A549 (cell line): ENCODE measurements around the gene SLC18A3. TPM values are rescaled to one million over a fixed set of nuclear protein-coding genes. Genes with fewer than 3 reads are reported as not detected.

Experiments used
- ATAC-seq, 2 experiments: fragments of 200-7000 bp in 1 of 2; fragments of >200 bp in 1 of 2; cut with Nextera tagmentation in 1 of 2; cut with Tn5 transposase in 1 of 2; 3 replicates each; pipeline versions ENCODE4 v1.8.0 to v1.9.1; 2018 to 2020; ENCODE audit warnings: mild to moderate bottlenecking in 1 of 2, moderate library complexity in 1 of 2
- CTCF ChIA-PET: fragments of 300-600 bp; sonication (Branson Sonifier 250); formaldehyde crosslinking; extraction: SDS; loops from one replicate; lab custom pipeline; 2021; ENCODE audit warnings: antibody characterized with exemption, inconsistent platforms; lab: Yijun Ruan, JAX
- POLR2A ChIA-PET: fragments of 350-600 bp; formaldehyde crosslinking; extraction: SDS; loops from one replicate; lab custom pipeline; 2021; ENCODE audit warnings: antibody characterized with exemption, inconsistent platforms; lab: Yijun Ruan, JAX
- DNase-seq, 2 experiments: peaks; one replicate each; pipeline versions ENCODE4 v3.0.0 to v3.0.0-alpha.2; 2011 to 2016; ENCODE audit warnings: low read depth in 1 of 2, low spot score in 1 of 2
- FAIRE-seq: peaks from 2 replicates; lab custom pipeline; 2011; peaks lifted over from hg19 to GRCh38; lab: Jason Lieb, UNC
- H3K27ac ChIP-seq, 2 experiments: fragments of >200 bp; sonication (Bioruptor Twin); formaldehyde crosslinking; 3 replicates each; pipeline ENCODE4 v1.5.1; 2016 to 2017
- H3K4me1 ChIP-seq: fragments of >200 bp; sonication (Bioruptor Twin); formaldehyde crosslinking; 3 replicates; pipeline ENCODE4 v1.6.1; 2016
- H3K4me2 ChIP-seq: fragments of >200 bp; sonication (Bioruptor Twin); formaldehyde crosslinking; 3 replicates; pipeline ENCODE4 v1.6.1; 2016
- H3K4me3 ChIP-seq: fragments of >200 bp; sonication (Bioruptor Twin); formaldehyde crosslinking; 3 replicates; pipeline ENCODE4 v1.5.1; 2016
- H3K9me3 ChIP-seq: fragments of >200 bp; sonication (Bioruptor Twin); formaldehyde crosslinking; 3 replicates; pipeline ENCODE4 v1.6.1; 2016
- BHLHE40 ChIP-seq: IDR thresholded peaks from 2 replicates; pipeline ENCODE4 v1.6.1; 2012; ENCODE audit warnings: low read depth, low read length, inconsistent platforms
- EHF ChIP-seq: fragments of 250-450 bp; sonication (Bioruptor Pico); IDR thresholded peaks from 2 replicates; pipeline ENCODE4 v1.5.0; 2020; ENCODE audit warnings: mild to moderate bottlenecking
- EHMT2 ChIP-seq: fragments of 200-600 bp; sonication (generic); IDR thresholded peaks from 2 replicates; pipeline ENCODE4 v1.6.1; 2016; ENCODE audit warnings: antibody characterized with exemption, low read depth, mild to moderate bottlenecking, moderate library complexity
- EP300 ChIP-seq, 2 experiments: fragments of >200 bp; sonication (Bioruptor Twin); formaldehyde crosslinking; IDR thresholded peaks; 2 replicates in 1 of 2; 3 replicates in 1 of 2; pipeline ENCODE4 v1.6.1; 2016 to 2017
- GATA3 ChIP-seq: IDR thresholded peaks from 2 replicates; pipeline ENCODE4 v1.6.1; 2012; ENCODE audit warnings: borderline replicate concordance
- KDM5A ChIP-seq: fragments of 200-600 bp; sonication (generic); IDR thresholded peaks from 2 replicates; pipeline ENCODE4 v1.6.1; 2016; ENCODE audit warnings: antibody characterized with exemption, mild to moderate bottlenecking
- MAFK ChIP-seq: fragments of 450-650 bp; IDR thresholded peaks from 2 replicates; pipeline ENCODE4 v1.6.1; 2014; ENCODE audit not compliant: partially characterized antibody
- MAZ ChIP-seq: fragments of 150-350 bp; IDR thresholded peaks from 2 replicates; pipeline ENCODE4 v1.6.1; 2014; ENCODE audit warnings: antibody characterized with exemption, low read depth, low read length, borderline replicate concordance
- PHF8 ChIP-seq: fragments of 200-600 bp; sonication (generic); IDR thresholded peaks from 2 replicates; pipeline ENCODE4 v1.6.1; 2016; ENCODE audit warnings: low read depth, mild to moderate bottlenecking, antibody characterized with exemption, moderate library complexity, borderline replicate concordance
- POLR2AphosphoS2 ChIP-seq: conservative IDR thresholded peaks from 2 replicates; pipeline ENCODE4 v1.6.1; 2012; ENCODE audit warnings: low read length, improper control_type of control experiment, inconsistent platforms
- RAD21 ChIP-seq, 2 experiments: fragments of >200 bp in 1 of 2; sonication (Bioruptor Twin) in 1 of 2; formaldehyde crosslinking in 1 of 2; IDR thresholded peaks in 1 of 2; conservative IDR thresholded peaks in 1 of 2; 2 replicates in 1 of 2; 3 replicates in 1 of 2; pipeline ENCODE4 v1.6.1; 2012 to 2018; ENCODE audit warnings: inconsistent platforms in 1 of 2
- RARB ChIP-seq: fragments of 250-450 bp; sonication (Bioruptor Pico); IDR thresholded peaks from 2 replicates; pipeline ENCODE4 v1.8.0; 2021; ENCODE audit warnings: mild to moderate bottlenecking, moderate library complexity
- RFX5 ChIP-seq: fragments of 450-650 bp; IDR thresholded peaks from 2 replicates; pipeline ENCODE4 v1.7.1; 2014; ENCODE audit warnings: antibody characterized with exemption, mild to moderate bottlenecking, moderate library complexity
- RNF2 ChIP-seq: fragments of 200-600 bp; sonication (generic); IDR thresholded peaks from 2 replicates; pipeline ENCODE4 v1.6.1; 2016; ENCODE audit warnings: low read depth, mild to moderate bottlenecking, antibody characterized with exemption, moderate library complexity, borderline replicate concordance
- SMC3 ChIP-seq: fragments of >200 bp; sonication (Bioruptor Twin); formaldehyde crosslinking; IDR thresholded peaks from 3 replicates; pipeline ENCODE4 v1.6.1; 2018; ENCODE audit warnings: inconsistent platforms
- SREBF2 ChIP-seq: fragments of 450-650 bp; IDR thresholded peaks from 2 replicates; pipeline ENCODE4 v1.6.1; 2014; ENCODE audit warnings: mild to moderate bottlenecking, moderate library complexity
- TFCP2L1 ChIP-seq: fragments of 250-450 bp; sonication (Bioruptor Pico); IDR thresholded peaks from 2 replicates; pipeline ENCODE4 v1.5.0; 2021; ENCODE audit warnings: mild to moderate bottlenecking
- ZC3H11A ChIP-seq: fragments of 450-650 bp; IDR thresholded peaks from 2 replicates; pipeline ENCODE4 v1.6.1; 2014; ENCODE audit warnings: antibody characterized with exemption, mild to moderate bottlenecking
- ZFP36 ChIP-seq: fragments of 450-650 bp; IDR thresholded peaks from 2 replicates; pipeline ENCODE4 v1.6.1; 2014; ENCODE audit warnings: borderline replicate concordance; ENCODE audit not compliant: partially characterized antibody
- ZSCAN20 ChIP-seq: fragments of 250-450 bp; sonication (Bioruptor Pico); IDR thresholded peaks from 2 replicates; pipeline ENCODE4 v1.8.0; 2022; ENCODE audit warnings: mild to moderate bottlenecking, moderate library complexity
- WGBS: methylation state at CpG from one replicate; pipeline ENCODE4 v1.1.6; 2017; ENCODE audit errors: missing lambda C conversion rate; 5-methylcytosine and 5-hydroxymethylcytosine counted together
- polyA plus RNA-seq, 4 experiments: library from polyadenylated mRNA; depleted of rRNA in 3 of 4; stranded (reverse); fragments of >200 nt; fragmentation: RNase III in 1 of 4; extraction: RNeasy Plus Mini Kit Qiagen cat#74134 plus additional on column Dnase treatment in 1 of 4; gene quantifications; 2 replicates in 3 of 4; 3 replicates in 1 of 4; pipeline ENCODE4 v1.2.3, GENCODE V29; 2011 to 2017
- TF ChIP-seq, protein P1 (sequence below): fragments of >200 bp; sonication (Bioruptor Twin); formaldehyde crosslinking; IDR thresholded peaks from 3 replicates; pipeline ENCODE4 v1.5.1; 2016
- TF ChIP-seq, protein P2 (sequence below): IDR thresholded peaks from 2 replicates; pipeline ENCODE4 v1.6.1; 2012; ENCODE audit warnings: low read depth, borderline replicate concordance
- TF ChIP-seq, protein P3 (sequence below): fragments of 150-350 bp; IDR thresholded peaks from 2 replicates; pipeline ENCODE4 v1.6.1; 2014; ENCODE audit warnings: low read depth, mild to moderate bottlenecking, low read length
- TF ChIP-seq, protein P4 (sequence below): IDR thresholded peaks from 2 replicates; pipeline ENCODE4 v1.6.1; 2012
- TF ChIP-seq, protein P5 (sequence below): IDR thresholded peaks from 2 replicates; pipeline ENCODE4 v1.6.1; 2012
- TF ChIP-seq, protein P6 (sequence below): fragments of 200-600 bp; sonication (generic); IDR thresholded peaks from 2 replicates; pipeline ENCODE4 v1.6.1; 2016; ENCODE audit warnings: antibody characterized with exemption, mild to moderate bottlenecking, moderate library complexity

The SLC18A3 gene
- polyA plus RNA-seq, 2 of the 4 experiments (the other 2 are of a cell fraction): not detected

DNA sequence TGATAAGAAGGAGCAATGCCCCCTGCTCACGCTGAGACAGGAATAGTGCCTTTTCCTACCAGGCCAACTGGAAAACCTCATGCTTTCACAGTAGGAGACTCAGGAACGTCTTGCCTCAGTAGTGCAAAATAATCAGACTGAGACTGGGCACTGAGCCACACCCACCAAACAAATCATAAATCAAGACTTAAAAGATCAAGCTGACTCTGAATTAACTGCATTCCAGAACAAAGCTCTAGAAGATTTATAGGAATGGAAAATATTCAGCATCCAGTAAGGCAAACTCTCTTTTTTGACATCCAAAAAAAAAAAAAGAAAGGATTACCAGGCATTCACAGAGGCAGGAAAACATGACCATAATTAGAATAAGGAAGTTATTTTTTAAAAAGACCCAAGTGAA lies 30.5 kb upstream of the SLC18A3 start:
- WGBS: 13% methylated on average over 2 of the region's 2 CpGs
- FAIRE-seq: no peak
- H3K4me2 ChIP-seq: no peak overlapping the region

DNA sequence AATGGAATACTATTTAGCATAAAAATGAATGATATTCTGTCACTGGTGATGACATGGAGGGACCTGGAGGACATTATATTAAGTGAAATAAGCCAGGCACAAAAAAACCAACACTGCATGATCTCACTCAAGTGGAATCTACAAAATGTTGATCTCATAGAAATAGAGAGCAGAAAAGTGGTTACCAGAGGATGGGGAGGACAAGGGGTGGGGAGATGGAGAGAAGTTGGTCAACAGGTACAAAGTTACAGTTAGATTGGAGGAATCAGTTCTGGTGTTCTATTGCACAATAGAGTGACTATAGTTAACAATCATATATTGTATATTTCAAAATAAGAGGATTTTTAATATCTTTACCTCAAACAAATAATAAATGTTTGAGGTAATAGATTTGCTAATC lies 24.7 kb upstream of the SLC18A3 start:
- Histone ChIP-seq H3K4me1 (no peaks in the 10 kb centered on the region), H3K4me3 (no peak overlapping the region), H3K9me3 (no peaks in the 10 kb centered on the region), H3K27ac (no peak overlapping the region), H3K4me2 (no peak overlapping the region)
- FAIRE-seq (no peak), ATAC-seq (no peak)
- CTCF ChIA-PET: no interaction called here
- POLR2A ChIA-PET: no interaction called here
- TF ChIP-seq, protein P1, sequence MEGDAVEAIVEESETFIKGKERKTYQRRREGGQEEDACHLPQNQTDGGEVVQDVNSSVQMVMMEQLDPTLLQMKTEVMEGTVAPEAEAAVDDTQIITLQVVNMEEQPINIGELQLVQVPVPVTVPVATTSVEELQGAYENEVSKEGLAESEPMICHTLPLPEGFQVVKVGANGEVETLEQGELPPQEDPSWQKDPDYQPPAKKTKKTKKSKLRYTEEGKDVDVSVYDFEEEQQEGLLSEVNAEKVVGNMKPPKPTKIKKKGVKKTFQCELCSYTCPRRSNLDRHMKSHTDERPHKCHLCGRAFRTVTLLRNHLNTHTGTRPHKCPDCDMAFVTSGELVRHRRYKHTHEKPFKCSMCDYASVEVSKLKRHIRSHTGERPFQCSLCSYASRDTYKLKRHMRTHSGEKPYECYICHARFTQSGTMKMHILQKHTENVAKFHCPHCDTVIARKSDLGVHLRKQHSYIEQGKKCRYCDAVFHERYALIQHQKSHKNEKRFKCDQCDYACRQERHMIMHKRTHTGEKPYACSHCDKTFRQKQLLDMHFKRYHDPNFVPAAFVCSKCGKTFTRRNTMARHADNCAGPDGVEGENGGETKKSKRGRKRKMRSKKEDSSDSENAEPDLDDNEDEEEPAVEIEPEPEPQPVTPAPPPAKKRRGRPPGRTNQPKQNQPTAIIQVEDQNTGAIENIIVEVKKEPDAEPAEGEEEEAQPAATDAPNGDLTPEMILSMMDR: no peak
- TF ChIP-seq PHF8: no peak
- no peak for TF ChIP-seq ZC3H11A
- TF ChIP-seq EHF: no peak
- no peak for TF ChIP-seq ZFP36
- TF ChIP-seq, protein P2, sequence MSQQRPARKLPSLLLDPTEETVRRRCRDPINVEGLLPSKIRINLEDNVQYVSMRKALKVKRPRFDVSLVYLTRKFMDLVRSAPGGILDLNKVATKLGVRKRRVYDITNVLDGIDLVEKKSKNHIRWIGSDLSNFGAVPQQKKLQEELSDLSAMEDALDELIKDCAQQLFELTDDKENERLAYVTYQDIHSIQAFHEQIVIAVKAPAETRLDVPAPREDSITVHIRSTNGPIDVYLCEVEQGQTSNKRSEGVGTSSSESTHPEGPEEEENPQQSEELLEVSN: no peak
- no peak for TF ChIP-seq BHLHE40
- TF ChIP-seq, protein P3, sequence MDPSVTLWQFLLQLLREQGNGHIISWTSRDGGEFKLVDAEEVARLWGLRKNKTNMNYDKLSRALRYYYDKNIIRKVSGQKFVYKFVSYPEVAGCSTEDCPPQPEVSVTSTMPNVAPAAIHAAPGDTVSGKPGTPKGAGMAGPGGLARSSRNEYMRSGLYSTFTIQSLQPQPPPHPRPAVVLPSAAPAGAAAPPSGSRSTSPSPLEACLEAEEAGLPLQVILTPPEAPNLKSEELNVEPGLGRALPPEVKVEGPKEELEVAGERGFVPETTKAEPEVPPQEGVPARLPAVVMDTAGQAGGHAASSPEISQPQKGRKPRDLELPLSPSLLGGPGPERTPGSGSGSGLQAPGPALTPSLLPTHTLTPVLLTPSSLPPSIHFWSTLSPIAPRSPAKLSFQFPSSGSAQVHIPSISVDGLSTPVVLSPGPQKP: no peak
- TF ChIP-seq GATA3: no peak
- TF ChIP-seq EP300 (IDR thresholded peaks at IDR 0.05): no peak
- no peak for TF ChIP-seq RNF2
- no peak for TF ChIP-seq SREBF2
- TF ChIP-seq TFCP2L1 (CRISPR knock-in tag): no peak
- no peak for TF ChIP-seq SMC3
- TF ChIP-seq ZSCAN20 (CRISPR knock-in tag): no peak
- TF ChIP-seq RAD21 (conservative IDR thresholded peaks at IDR 0.05 in 1 of 2, IDR thresholded peaks at IDR 0.05 in 1 of 2): no peak
- TF ChIP-seq MAZ: no peak
- no peak for TF ChIP-seq RFX5
- no peak for TF ChIP-seq RARB (CRISPR knock-in tag)
- TF ChIP-seq, all 56 proteins: peak for 0
- DNase-seq: no peak

More for the DNA sequence above, 30.5 kb upstream of the SLC18A3 start:
- Histone ChIP-seq H3K4me3 (no peak overlapping the region), H3K27ac (no peak overlapping the region), H3K9me3 (no peaks in the 10 kb centered on the region), H3K4me1 (no peaks in the 10 kb centered on the region)
- DNase-seq (no peak), ATAC-seq (no peak)
- no peak for TF ChIP-seq MAFK
- TF ChIP-seq, protein P4, sequence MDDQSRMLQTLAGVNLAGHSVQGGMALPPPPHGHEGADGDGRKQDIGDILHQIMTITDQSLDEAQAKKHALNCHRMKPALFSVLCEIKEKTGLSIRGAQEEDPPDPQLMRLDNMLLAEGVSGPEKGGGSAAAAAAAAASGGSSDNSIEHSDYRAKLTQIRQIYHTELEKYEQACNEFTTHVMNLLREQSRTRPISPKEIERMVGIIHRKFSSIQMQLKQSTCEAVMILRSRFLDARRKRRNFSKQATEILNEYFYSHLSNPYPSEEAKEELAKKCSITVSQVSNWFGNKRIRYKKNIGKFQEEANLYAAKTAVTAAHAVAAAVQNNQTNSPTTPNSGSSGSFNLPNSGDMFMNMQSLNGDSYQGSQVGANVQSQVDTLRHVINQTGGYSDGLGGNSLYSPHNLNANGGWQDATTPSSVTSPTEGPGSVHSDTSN: no peak
- no peak for TF ChIP-seq EHMT2
- no peak for TF ChIP-seq ZC3H11A
- TF ChIP-seq KDM5A: no peak
- no peak for TF ChIP-seq POLR2AphosphoS2
- TF ChIP-seq, protein P5, sequence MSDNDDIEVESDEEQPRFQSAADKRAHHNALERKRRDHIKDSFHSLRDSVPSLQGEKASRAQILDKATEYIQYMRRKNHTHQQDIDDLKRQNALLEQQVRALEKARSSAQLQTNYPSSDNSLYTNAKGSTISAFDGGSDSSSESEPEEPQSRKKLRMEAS: no peak
- TF ChIP-seq, protein P6, sequence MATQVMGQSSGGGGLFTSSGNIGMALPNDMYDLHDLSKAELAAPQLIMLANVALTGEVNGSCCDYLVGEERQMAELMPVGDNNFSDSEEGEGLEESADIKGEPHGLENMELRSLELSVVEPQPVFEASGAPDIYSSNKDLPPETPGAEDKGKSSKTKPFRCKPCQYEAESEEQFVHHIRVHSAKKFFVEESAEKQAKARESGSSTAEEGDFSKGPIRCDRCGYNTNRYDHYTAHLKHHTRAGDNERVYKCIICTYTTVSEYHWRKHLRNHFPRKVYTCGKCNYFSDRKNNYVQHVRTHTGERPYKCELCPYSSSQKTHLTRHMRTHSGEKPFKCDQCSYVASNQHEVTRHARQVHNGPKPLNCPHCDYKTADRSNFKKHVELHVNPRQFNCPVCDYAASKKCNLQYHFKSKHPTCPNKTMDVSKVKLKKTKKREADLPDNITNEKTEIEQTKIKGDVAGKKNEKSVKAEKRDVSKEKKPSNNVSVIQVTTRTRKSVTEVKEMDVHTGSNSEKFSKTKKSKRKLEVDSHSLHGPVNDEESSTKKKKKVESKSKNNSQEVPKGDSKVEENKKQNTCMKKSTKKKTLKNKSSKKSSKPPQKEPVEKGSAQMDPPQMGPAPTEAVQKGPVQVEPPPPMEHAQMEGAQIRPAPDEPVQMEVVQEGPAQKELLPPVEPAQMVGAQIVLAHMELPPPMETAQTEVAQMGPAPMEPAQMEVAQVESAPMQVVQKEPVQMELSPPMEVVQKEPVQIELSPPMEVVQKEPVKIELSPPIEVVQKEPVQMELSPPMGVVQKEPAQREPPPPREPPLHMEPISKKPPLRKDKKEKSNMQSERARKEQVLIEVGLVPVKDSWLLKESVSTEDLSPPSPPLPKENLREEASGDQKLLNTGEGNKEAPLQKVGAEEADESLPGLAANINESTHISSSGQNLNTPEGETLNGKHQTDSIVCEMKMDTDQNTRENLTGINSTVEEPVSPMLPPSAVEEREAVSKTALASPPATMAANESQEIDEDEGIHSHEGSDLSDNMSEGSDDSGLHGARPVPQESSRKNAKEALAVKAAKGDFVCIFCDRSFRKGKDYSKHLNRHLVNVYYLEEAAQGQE: no peak
- TF ChIP-seq ZSCAN20 (CRISPR knock-in tag): no peak
- ChIA-PET POLR2A (no interaction called here), CTCF (interaction anchor here (0.6 to 1.5 kb wide), 3 partner anchors 14 to 82 kb away, joined by 3 to 6 read pairs (median 5); no protein-coding TSS in a partner anchor)
